ENCODE results near the gene BCAR1.

Gene BCAR1

DNA sequence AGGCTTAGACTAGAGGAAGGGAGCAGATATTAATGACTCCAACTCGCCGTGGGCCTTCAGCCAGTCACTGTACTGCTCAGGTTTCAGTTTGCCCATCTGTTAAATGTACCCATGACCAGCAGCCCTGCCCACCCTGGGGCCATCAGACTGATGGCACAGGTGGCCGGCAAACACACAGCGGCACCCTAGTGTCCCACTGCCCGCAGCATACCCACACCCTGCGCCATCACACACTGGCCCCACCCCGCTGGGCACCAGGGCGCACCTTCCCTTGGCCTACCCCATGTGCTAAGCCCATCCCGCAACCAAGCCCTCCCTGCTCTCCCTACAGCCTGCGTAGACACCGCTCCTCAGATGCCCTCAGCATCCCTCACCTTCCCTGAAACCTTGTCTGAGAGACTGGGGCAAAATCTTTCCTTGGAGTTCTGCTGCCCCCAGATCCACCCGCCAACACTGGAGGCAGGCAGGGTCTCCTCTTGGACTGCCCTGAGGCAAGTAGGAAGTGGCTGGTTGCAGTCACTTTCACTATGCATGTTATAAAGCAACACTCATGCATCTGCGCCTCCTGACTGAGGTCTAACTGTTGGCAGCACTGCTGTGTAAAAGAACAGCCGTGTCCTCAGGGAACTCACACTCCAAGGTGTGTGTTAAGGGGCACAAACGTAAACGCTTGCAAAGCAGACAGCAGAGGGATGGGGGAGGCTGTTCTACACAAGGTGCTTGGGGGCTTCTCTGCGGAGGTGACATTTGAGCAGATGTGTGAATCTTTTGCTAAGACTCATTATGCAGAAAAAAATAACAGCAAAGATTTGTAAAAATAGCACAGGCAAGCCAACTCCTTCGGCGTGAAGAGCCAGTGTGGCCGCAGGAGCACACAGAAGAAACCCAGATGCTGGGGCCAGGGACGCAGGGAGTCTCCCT lies 6.7 kb upstream of the BCAR1 start:
- TF ChIP-seq POLR2A (IDR thresholded peaks at IDR 0.05; ENCODE audit: extremely low read depth, insufficient read length) (no peak), MYC (IDR thresholded peaks at IDR 0.05; ENCODE audit: low read depth, low read length) (no peak)
- TF ChIP-seq, protein P1, sequence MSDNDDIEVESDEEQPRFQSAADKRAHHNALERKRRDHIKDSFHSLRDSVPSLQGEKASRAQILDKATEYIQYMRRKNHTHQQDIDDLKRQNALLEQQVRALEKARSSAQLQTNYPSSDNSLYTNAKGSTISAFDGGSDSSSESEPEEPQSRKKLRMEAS (IDR thresholded peaks at IDR 0.05; ENCODE audit: low read depth, low read length): no peak
- TF ChIP-seq, protein P2, sequence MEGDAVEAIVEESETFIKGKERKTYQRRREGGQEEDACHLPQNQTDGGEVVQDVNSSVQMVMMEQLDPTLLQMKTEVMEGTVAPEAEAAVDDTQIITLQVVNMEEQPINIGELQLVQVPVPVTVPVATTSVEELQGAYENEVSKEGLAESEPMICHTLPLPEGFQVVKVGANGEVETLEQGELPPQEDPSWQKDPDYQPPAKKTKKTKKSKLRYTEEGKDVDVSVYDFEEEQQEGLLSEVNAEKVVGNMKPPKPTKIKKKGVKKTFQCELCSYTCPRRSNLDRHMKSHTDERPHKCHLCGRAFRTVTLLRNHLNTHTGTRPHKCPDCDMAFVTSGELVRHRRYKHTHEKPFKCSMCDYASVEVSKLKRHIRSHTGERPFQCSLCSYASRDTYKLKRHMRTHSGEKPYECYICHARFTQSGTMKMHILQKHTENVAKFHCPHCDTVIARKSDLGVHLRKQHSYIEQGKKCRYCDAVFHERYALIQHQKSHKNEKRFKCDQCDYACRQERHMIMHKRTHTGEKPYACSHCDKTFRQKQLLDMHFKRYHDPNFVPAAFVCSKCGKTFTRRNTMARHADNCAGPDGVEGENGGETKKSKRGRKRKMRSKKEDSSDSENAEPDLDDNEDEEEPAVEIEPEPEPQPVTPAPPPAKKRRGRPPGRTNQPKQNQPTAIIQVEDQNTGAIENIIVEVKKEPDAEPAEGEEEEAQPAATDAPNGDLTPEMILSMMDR (IDR thresholded peaks at IDR 0.05; ENCODE audit: low read depth, low read length): no peak
- H3K4me3 ChIP-seq (ENCODE audit: low read depth, low read length): no peak overlapping the region
- no peak for DNase-seq (ENCODE audit: low read depth)

DNA sequence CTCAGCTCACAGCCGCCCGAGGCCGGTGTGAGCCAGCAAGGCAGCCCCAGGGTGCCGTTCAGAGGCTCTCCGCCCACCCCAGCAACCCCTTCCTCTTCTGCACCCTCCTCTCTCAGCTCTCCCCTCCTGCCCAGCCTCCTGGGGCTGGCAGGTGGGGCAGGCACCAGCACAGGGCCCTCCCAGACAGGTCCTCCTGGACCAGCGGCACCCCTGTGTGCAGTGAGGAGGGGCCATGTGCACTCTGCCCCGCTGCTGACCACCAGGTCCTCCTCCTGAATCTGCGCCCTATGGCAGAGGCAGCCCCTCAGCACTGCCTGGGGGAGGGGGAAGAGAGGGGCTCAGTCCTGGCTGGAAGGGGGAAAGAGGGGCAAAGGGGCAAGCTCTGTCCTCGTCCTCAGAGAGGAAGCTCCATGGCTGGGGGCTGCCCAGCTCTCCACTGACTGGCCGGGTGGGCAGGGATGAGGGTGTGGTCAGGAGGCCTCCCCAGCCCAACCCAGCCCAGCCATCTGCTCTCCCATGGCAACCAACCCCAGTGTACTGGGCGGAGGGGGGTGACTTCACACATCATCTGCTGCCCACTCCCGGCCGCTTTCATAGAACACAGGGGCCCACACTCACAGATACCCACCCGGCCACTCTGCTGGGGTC lies 5.4 kb upstream of the BCAR1 start:
- TF ChIP-seq, protein P1 (IDR thresholded peaks at IDR 0.05; ENCODE audit: low read depth, low read length): no peak
- no peak for TF ChIP-seq POLR2A (IDR thresholded peaks at IDR 0.05; ENCODE audit: extremely low read depth, insufficient read length)
- TF ChIP-seq, protein P2 (IDR thresholded peaks at IDR 0.05; ENCODE audit: low read depth, low read length): no peak
- TF ChIP-seq MYC (IDR thresholded peaks at IDR 0.05; ENCODE audit: low read depth, low read length): no peak
- H3K4me3 ChIP-seq (ENCODE audit: low read depth, low read length): no peak overlapping the region
- no peak for DNase-seq (ENCODE audit: low read depth)

DNA sequence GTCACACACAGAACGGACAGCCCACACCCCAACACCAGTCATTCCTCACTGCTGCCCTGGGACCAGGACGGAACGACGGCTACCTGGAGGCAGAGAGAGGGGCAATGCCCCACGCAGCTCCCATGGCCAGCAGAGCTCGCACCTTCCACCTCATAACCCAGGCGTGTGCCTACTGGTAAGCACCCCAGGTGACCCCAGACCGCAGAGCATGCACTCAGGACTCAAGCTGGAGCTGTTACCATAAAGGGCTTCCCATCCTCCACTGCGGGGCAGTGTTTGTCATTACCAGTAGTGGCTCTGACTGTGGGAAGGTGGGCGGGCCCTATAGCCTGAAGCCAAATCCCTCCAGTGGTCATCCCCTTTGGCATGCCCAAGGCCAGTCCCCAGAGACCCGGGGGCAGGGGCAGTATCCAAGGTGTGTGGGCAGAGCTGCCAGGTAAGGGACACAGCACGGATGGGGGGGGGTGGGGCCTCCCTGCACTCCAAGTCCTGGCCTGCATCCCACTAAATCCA lies 4.7 kb upstream of the BCAR1 start:
- no peak overlapping the region for H3K4me3 ChIP-seq (ENCODE audit: low read depth, low read length)
- TF ChIP-seq, protein P2 (IDR thresholded peaks at IDR 0.05; ENCODE audit: low read depth, low read length): peak; percentile 8
- no peak for TF ChIP-seq POLR2A (IDR thresholded peaks at IDR 0.05; ENCODE audit: extremely low read depth, insufficient read length)
- TF ChIP-seq, protein P1 (IDR thresholded peaks at IDR 0.05; ENCODE audit: low read depth, low read length): no peak
- no peak for DNase-seq (ENCODE audit: low read depth)

DNA sequence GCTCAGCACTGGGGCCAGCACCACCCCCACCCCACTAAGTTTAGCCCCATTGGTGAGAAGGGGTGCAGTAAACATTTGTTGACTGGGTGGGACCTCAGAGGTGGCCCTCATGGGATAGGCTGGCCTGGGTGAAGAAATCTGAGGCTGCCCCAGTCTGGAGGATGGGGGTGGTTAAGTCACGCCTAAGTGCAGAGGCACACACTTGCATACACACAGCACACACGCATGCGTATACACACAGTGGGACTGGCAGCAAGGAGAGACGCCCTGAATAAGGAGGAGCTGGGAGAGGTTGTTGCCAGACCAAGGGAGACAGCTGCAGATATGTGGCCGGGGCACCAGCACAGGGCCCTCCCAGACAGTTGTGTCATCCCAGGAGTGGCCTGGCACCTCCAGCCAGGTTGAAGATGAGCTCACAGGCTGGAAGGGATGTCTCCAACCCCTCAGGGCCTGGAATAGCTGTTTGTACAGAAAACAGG lies 3.0 kb upstream of the BCAR1 start:
- DNase-seq (ENCODE audit: low read depth): no peak
- H3K4me3 ChIP-seq (ENCODE audit: low read depth, low read length): no peak overlapping the region
- TF ChIP-seq, protein P1 (IDR thresholded peaks at IDR 0.05; ENCODE audit: low read depth, low read length): no peak
- no peak for TF ChIP-seq MYC (IDR thresholded peaks at IDR 0.05; ENCODE audit: low read depth, low read length)
- no peak for TF ChIP-seq POLR2A (IDR thresholded peaks at IDR 0.05; ENCODE audit: extremely low read depth, insufficient read length)
- TF ChIP-seq, protein P2 (IDR thresholded peaks at IDR 0.05; ENCODE audit: low read depth, low read length): no peak

DNA sequence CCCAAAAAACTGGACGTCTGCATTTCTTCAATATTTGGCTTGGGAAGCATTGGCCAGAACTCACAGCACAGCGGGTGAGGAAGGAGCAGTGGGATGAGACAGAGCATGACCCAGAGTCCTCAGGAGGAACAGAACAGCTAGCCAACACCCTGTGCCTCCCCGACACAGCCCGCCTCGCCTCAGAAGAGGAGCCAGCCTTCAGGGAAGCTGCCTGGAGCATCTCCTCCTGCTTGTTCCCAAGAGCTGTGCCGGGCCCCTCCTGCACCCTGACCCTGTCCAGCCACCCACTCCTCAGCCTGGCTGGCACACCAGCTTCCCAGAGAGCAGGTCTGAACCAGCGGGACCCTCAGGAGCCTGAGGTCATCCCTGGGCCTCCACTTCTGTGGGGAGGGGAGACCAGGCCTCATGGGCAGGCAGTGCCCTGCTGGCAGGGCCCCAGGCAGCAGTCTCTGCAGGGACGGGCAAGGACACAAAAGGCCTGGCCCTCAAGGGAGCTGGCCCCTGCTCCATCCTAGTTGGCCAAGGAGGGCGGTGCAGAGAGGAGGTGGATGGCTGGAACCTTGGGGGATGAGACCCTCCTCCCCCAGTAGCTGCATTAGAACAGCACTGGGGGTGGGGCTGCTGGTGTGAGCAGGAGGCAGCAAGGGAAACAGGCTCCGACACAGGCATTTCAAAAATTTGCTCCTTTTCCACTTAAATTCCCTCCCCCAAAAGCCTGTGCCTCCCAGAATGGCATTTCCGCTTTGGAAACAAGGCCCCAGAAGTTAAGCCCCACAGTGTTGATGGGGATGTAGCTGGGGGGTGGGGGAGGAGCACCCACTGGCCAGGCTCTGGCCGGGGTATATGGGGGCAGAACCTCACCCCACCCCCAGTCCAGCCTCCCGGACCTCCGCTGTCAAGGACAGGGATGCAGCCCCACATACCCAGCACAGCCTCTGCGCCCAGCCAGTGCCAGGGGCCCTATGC lies 1.8 kb upstream of the BCAR1 start:
- no peak overlapping the region for H3K4me3 ChIP-seq (ENCODE audit: low read depth, low read length)
- no peak for TF ChIP-seq MYC (IDR thresholded peaks at IDR 0.05; ENCODE audit: low read depth, low read length)
- TF ChIP-seq, protein P1 (IDR thresholded peaks at IDR 0.05; ENCODE audit: low read depth, low read length): no peak
- TF ChIP-seq POLR2A (IDR thresholded peaks at IDR 0.05; ENCODE audit: extremely low read depth, insufficient read length): no peak
- TF ChIP-seq, protein P2 (IDR thresholded peaks at IDR 0.05; ENCODE audit: low read depth, low read length): no peak
- DNase-seq (ENCODE audit: low read depth): no peak
